D721Med (cell line): ENCODE measurements around the gene CEACAM3.
A peak's percentile ranks its signal among the peaks of the same experiment; 100 is the strongest.

Experiments
- DNase-seq: peaks from one replicate; pipeline ENCODE4 v3.0.0; 2011; ENCODE audit warnings: low spot score; ENCODE audit not compliant: insufficient read length
- FAIRE-seq: peaks from 2 replicates; lab custom pipeline; 2011; peaks lifted over from hg19 to GRCh38; lab: Jason Lieb, UNC
- TF ChIP-seq, protein P1 (sequence below): IDR thresholded peaks from 2 replicates; pipeline ENCODE4 v1.5.1; 2012; ENCODE audit warnings: mild to moderate bottlenecking, control low read depth; ENCODE audit not compliant: insufficient read depth; ENCODE audit errors: missing control alignments

The CEACAM3 gene

DNA sequence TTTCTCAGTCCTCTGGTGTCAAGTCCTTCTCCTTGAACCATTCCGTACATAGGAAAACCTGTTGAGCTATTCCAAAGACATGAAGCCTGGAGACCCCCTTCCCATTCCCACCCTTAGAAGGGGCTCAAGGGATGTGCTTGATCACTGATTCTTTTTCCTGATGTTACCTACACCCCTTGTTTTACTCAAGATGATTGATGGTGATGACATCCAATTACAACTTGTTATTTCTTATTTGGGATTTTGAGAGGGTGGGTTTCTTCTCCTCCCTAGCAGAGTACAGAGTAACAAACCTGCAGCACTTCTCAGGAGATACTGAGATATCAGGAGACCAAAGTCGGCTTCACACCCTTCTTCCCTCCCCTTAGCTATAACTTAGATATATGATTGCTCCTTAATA lies 57.0 kb downstream of the CEACAM3 start:
- no peak for DNase-seq
- FAIRE-seq: no peak
- TF ChIP-seq, protein P1, sequence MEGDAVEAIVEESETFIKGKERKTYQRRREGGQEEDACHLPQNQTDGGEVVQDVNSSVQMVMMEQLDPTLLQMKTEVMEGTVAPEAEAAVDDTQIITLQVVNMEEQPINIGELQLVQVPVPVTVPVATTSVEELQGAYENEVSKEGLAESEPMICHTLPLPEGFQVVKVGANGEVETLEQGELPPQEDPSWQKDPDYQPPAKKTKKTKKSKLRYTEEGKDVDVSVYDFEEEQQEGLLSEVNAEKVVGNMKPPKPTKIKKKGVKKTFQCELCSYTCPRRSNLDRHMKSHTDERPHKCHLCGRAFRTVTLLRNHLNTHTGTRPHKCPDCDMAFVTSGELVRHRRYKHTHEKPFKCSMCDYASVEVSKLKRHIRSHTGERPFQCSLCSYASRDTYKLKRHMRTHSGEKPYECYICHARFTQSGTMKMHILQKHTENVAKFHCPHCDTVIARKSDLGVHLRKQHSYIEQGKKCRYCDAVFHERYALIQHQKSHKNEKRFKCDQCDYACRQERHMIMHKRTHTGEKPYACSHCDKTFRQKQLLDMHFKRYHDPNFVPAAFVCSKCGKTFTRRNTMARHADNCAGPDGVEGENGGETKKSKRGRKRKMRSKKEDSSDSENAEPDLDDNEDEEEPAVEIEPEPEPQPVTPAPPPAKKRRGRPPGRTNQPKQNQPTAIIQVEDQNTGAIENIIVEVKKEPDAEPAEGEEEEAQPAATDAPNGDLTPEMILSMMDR: no peak

- TF ChIP-seq, protein P1: no peak
- DNase-seq (no peak), FAIRE-seq (no peak)
Observed at GRCh38 chr19:41853768-41854167, 57.4 kb downstream of the CEACAM3 start.

DNA sequence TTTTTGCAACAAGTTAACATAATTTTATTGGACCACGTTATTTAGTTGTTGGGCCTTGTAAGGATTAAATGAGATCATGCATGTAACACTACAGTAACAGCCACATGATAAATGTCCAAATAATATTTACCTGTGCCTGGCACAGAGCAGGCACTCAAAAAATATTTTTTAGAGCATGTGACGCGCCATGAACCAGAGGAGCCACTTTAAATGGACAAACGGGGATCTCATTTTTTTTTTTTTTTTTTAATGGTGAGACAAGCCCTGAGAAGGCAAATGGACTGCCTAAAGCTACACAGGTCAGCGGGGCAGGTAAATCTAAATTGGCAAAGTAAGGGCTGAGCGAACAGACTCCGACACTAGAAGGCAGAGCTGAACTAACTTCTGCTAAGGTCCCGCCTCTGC lies 62.8 kb downstream of the CEACAM3 start:
- FAIRE-seq (no peak), DNase-seq (no peak)
- TF ChIP-seq, protein P1: peak; percentile 39

- peak; percentile 6 for FAIRE-seq
- TF ChIP-seq, protein P1: no peak
Observed at GRCh38 chr19:41859618-41860418, 63.4 kb downstream of the CEACAM3 start, which contains the start of gene RPS19. Gene RPS19, plus strand, starts transcription at chr19:41860255. Its CDS starts 520 bp downstream, at chr19:41860775.

GRCh38 chr19:41860419-41861115 lies 64.2 kb downstream of the CEACAM3 start:
- FAIRE-seq (no peak), DNase-seq (no peak)
- TF ChIP-seq, protein P1: no peak

More at GRCh38 chr19:41859618-41860418, 63.4 kb downstream of the CEACAM3 start, which contains the start of gene RPS19:
- peak; percentile 85 for DNase-seq
